OCI-M2 (cell line): Measurements from ENCODE around the gene POLE2.
"Not testable (repeated sequence)": the region's sequence is repeated elsewhere in the genome, so short reads cannot be mapped to it uniquely, and the experiment has no call there.

Source experiments
- DNase-seq: peaks from one replicate; lab custom pipeline; 2025; ENCODE audit not compliant: unreplicated experiment; lab: John Stamatoyannopoulos, UW

Gene POLE2, protein sequence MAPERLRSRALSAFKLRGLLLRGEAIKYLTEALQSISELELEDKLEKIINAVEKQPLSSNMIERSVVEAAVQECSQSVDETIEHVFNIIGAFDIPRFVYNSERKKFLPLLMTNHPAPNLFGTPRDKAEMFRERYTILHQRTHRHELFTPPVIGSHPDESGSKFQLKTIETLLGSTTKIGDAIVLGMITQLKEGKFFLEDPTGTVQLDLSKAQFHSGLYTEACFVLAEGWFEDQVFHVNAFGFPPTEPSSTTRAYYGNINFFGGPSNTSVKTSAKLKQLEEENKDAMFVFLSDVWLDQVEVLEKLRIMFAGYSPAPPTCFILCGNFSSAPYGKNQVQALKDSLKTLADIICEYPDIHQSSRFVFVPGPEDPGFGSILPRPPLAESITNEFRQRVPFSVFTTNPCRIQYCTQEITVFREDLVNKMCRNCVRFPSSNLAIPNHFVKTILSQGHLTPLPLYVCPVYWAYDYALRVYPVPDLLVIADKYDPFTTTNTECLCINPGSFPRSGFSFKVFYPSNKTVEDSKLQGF

DNA sequence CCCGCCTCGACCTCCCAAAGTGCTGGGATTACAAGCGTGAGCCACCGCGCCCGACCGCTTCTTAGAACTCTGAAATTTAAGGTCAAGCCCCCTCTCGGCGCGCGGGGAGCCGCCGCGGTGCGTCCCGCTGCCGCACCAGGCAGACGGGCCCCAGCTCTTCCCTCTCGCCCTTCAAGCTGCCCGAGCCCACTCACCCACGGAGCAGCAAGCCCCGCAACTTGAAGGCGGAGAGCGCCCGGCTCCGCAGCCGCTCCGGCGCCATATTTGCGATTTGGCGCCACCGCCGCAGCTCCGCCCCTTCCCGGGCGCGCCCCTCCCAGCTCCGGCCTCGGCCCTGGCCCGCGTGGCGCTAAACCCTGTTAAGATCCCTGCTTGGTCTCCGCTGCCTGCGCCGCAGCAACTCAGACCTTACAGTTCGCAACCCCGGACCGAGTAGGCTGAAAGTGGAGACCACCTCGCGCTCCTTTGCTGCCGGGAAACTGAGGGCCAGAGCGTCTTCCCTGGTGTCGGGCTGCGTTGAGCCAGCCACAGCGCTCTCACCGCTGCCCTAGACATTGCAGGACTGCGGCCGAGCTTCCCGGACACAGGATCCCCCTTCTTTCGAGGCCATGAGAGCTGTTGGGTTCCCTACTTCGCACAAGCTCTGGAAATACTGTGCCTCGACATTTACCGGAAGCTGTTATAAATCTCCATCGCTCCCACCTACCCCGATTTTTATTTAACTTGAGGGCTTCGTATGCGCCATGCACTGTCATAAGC is at the start of gene POLE2:
POLE2 (minus strand) TSS at position 273 of the 759 bp plus-strand sequence; CDS start at position 262, 11 bp downstream.
- DNase-seq = no peak

DNA sequence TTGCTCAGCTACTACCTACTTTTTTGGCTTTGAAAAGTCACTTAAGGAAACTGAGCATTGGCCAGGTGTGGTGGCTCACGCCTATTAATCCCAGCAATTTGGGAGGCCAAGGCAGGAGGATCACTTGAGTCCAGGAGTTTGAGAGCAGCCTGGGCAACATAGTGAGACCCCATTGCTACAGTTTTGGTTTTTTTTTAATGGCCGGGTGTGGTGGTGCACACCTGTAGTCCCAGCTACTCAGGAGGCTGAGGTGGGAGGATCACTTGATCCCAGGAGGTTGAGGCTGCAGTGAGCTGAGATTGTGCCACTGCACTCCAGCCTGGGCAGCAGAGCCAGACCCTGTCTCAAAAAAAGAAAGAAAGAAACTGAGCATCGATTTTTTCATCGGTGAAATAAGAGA is 47.7 kb upstream of the POLE2 start:
- not testable (repeated sequence) for DNase-seq

DNA sequence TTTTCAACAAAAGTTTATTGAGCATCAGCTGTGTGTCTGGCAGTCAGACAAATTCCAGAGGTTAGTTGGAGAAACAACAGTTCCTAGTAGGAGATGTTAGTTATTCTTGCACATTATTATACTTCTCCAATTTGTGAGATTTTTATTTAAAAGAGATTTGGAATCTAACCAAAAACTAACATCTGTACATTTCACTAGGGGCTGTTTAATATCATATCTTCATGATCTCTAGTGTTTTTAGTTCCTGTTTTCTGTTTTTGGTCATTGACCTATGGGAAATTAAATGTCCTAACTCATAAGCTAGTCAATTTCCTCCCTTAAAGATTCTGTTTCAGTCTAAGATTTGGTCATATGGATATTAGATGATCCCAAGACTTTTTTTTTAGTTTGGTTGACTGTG is 45.8 kb upstream of the POLE2 start:
- DNase-seq = no peak

DNA sequence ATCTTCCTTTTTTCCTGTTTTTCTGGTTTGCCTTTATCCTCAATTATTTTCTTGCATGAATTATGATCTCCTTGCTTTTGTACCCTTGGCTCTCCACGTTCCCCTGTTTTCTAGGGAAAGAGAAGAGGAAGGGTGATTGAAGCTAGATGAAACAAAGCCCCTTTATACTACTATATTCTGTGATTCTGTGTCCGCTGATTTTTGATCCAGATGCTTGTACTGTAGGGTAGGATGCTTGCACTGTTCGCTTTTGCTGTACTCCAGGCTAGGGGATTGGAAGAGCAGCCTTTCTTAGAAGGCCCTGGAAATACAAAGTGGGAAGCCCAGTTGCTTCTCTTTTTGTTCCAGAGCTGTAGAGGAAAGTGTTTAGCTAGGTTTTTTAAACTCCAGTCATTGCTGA is 44.9 kb upstream of the POLE2 start:
- no peak for DNase-seq

DNA sequence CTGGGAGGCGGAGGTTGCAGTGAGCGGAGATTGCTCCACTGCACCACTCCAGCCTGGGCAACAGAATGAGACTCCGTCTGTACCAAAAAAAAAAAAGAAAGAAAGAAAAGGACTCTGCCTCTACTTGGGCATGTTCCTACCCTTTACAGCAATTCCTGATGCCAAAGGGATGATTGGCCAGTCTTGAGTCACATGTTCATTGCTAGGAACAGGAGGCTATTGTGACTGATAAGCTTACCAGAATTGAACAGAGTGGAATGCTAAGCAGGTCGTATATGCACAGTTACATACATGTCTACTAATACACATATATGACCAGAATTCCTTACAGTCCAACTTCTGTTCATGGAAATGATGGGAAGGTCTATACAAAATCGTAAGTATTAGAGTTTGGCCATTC is 39.2 kb upstream of the POLE2 start:
- no peak for DNase-seq

DNA sequence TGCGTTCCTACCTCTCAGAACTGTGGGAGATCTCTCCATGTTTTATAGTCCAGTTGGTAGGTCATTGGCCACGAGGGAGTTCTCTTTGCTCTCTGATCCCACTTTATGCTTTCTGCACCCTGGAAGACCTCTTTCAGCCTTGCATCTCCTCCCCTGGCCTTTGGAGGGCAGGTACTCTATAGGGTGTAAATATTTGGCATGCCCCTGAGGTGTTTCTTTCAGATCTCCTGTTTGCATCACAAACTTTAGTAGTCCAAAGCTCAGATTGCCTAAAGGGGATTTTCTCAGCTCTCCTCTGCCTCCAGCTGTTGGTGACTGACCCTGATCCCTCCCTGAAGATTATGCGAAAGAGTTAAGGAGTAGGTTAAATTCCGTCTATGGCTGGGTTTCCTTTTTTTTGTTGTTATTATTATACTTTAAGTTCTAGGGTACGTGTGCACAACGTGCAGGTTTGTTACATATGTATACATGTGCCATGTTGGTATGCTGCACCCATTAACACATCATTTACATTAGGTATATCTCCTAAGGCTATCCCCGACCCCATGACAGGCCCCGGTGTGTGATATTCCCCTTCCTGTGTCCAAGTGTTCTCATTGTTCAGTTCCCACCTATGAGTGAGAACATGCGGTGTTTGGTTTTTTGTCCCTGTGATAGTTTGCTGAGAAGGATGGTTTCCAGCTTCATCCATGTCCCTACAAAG is 33.9 kb upstream of the POLE2 start:
- DNase-seq = not testable (repeated sequence)

DNA sequence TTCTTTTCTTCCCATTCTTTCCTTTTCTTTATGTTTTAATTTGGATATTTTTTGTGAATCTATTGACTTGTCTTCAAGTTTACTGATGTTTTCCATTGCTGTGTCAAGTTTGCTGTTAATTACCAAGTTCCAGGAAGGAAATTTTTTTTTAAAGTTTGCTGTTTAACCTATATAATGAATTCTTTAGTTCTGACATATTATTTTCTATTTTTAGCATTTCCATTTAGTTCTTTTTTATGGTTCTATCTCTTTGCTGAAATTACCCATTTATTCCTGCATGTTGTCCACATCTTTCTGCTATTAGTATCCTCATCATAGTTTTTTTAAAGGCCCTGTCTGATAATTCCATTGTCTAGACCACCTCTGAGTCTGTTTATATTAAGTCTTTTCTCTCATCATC is 32.7 kb upstream of the POLE2 start:
- DNase-seq = no peak

DNA sequence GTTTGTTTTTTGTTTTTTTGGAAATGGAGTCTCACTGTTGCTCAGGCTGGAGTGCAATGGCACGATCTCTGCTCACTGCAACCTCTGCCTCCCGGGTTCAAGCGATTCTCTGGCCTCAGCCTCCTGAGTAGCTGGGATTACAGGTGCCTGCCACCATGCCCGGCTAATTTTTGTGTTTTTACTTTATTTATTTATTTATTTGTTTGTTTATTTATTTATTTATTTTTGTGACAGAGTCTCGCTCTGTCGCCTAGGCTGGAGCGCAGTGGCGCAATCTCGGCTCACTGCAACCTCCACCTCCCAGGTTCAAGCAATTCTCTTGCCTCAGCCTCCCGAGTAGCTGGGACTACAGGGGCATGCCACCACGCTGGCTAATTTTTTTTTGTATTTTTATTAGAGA is 23.0 kb upstream of the POLE2 start:
- not testable (repeated sequence) for DNase-seq

DNA sequence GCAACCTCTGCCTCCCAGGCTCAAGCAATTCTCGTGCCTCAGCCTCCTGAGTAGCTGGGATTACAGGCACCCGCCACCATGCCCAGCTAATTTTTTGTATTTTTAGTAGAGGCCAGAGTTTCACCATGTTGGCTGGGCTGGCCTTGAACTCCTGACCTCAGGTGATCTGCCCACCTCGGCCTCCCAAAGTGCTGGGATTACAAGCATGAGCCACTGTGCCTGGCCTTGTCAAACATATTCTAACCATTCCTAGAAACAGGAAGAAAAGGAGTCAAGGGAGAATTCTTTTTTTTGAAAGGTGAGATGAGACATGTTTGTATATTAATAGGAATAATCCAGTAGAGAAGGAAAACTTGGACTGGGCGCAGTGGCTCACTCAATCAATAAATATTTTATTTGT is 16.5 kb upstream of the POLE2 start:
- DNase-seq = not testable (repeated sequence)

DNA sequence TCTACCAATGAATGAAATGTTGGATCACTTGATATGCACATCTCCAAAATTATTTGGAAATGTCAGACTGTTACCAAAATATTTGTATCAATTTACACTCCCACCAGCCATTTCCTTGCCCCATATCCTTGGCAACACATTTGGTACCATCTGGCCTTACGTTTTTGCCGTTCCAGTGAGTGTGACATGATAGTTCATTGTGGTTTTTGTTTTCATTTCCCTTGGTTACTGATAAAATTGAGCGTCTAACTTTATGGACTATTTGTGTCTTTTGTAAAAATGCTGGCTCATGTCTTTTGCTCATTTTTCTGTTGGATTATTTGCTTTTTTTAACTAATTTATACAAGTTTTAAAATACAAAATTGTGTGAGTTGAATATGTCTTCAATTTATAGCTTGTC is 16.0 kb upstream of the POLE2 start:
- DNase-seq = no peak

DNA sequence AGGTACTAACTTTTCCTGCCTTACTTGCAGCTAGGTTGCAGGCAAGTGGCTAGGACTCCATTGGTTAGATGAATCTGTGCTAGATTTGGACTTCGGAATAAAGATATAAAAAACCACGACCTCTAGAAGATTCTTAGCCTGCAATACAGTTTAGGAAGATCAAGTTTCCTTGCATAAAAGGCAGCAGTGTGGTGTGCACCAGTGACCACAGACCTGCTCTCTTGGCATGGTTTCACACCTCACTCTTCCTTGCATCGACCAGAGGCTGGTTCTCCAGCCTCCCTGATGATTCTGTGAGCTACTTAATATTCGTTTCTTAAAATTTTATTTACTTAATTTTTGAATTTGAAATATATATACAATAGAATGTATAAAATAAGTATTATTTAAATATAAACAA is 14.7 kb upstream of the POLE2 start:
- DNase-seq = no peak

DNA sequence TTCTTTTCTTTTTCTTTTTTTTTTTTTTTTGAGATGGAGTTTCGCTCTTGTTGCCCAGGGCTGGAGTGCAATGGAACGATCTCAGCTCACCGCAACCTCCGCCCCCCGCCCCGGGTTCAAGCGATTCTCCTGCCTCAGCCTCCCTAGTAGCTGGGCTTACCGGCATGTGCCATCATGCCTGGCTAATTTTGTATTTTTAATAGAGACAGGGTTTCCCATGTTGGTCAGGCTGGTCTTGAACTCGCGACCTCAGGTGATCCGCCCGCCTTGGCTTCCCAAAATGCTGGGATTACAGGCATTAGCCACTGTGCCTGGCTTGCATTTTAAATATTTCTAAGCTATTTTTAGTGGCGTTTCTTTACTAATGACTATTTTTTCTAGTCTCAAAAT is 5.7 kb upstream of the POLE2 start:
- not testable (repeated sequence) for DNase-seq

DNA sequence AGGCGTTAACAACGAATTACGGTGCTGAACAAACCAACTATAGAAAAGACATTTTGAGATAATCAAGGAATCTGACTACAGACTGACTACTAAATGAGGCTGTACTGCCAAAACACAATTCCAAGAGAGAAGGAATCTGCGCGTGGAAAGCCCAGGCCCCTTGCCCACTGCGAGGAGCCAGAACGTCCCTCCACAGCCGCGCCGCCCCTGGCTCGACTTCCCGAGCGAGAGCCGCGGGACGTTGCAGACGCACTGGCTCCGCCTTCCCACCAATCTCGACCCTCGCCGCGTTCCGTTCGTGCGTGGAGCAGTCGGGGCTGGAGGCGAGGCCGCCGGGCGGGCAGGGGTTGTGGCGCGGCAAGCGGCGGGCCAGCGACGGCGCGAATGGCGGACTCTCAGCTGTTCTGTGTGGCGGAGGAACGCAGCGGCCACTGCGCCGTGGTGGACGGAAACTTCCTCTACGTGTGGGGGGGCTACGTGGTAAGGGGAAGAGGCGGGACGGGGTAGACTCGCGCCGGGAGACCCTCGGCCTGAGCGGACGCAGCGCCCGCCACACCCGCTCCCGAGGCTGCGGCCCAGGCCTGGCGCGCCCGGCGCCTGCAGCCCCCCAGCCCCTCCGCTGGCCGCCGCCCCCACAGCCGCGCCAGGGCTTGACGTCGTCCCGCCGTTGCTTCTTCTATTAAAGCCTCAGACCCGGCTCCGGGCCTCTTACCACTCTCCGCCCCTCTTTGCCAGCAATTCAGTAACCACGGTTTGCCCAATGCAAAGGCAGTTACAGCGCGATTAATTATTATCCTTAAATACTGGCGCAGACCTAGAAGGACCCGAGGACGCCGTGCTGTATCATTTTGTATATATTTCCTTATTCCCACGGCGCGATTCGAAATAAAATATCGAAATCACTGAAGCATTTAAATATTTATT is 5.1 kb upstream of the POLE2 start, which contains the start of gene KLHDC1:
KLHDC1 (plus strand) TSS at position 310 of the 924 bp plus-strand sequence; CDS start at position 385, 75 bp downstream.
- DNase-seq = no peak

DNA sequence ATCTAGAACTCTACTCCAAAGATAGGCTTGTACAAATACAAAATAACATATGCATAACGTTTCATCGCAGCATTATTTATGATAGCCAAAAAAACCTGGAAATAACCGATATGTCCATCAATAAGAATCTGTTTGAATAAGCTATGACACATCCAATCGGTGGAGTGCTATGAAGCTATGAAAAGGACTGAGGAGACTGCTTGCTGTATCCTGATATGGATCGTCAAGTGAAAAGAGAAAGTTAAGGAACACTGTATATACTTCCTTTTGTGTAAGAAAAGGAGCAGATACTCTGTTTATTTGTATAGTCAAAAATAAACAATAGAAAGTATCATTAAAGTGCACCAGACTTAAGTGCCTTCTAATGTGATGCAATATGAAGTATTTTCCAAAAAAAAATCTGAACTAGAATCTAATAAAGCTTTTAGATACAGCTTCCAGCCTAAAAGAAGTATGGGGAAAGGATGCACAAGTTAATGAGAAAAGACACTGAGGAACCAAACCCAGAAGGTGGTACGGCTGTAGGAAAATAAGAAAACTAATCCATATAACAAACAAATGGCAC is 4.3 kb upstream of the POLE2 start:
- DNase-seq = no peak

DNA sequence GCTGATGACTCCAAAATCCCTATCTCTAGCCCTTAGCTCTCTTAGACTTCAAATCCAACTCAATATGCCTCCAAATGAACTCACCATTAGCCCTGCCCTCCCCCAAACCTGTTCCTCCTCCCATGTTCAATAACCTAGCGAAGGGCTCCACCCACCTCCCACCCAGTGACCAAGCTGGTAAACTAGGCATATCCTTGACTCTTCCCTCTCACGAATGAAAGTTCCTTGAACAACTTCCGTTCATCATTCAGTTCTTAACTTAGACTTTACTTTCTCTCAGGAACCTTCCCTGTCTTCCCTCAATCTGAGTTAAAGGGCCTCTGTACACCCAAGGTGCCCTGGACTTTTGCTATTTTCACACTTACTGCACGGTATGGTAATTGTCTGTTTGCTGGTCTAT is 3.0 kb upstream of the POLE2 start:
- no peak for DNase-seq

DNA sequence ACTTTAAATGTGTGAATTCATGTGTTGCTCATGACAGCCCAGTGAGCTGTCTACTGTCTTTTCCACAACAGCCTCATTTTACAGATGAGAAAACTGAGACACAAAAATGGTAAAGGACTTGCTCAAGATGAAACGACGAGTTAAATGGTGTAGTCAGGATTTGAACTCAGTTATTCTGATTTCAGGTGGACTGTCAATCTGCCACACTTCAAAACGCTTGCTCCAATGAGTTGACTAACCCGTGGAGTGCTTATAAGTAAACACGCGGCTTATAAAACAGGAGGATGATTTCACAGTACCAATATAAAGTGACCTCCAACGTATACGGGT is 652 bp upstream of the POLE2 start:
- DNase-seq = no peak

DNA sequence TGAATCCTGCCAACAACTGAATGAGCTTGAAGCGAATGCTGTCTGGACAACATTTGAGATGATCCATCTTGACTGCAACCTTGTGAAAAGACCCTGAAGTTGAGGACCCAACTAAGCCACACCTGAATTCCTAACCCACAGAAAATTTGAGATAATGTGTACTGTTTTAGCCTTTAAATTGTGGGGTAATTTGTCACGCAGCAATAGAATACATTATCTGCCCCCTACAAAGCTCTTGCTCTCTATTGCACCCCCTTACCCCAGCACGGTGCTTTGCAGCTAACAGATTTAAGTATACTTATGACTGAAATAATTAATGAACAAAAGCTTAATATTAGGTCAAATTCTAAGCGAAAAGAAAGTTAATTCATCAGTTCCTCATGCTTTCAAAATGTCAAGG is 1.6 kb downstream of the POLE2 start:
- DNase-seq = no peak

DNA sequence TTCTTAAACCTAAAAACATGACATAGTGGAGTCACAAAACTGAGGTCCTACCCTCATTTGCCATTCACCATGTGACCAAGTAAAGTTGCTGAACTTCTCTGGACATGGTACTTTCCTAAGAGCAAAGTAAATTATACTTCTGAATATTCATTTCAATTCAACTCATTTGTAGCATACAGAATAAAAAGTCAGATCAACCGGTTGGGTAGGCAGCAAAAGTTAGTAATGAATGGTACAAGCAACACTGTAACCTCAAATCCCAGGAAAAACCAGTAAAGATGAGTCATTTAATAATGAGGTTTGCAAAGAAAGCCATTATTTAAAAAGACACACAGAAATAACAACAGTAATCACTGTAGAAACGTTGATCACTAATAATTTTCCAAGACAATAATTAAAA is 8.7 kb downstream of the POLE2 start:
- DNase-seq = no peak

DNA sequence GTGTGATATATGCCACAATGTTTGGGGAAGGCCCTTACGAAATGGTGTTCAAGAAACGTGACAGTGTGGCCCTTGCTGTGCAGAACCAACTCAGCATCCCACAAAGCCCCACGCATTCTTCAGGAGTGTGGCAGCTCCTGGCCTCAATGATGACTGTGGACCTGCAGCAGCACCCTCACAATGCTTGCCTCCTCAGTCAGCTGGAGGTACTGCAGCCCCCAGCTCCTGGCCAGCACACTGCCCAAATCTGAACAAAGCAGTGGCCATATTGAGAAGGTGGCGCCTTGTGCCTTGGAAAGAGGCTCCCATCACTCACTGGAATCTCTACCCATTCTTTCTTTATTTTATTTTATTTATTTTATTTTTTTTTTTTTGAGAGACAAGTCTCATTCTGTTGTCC is 10.4 kb downstream of the POLE2 start:
- no peak for DNase-seq

DNA sequence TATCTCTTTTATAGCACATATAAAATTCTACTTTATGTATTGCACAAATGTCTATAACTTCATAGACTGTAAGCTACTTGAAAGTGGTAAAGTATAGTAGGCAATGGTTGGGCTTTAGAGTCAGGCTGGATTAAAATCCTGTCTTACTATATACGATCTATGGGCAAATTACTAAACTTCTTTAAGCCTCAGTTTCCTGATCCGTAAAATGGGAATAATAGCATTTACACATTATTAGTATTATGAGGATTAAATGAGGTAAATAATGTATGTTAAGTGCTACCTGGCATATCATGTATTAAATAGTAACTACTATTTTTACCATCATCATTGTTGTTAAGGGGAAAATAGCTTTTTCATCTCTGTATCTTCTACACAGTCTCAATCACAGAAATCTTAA is 14.4 kb downstream of the POLE2 start:
- no peak for DNase-seq
